HCT116 (cell line): ENCODE results near the gene FOXP1.

Source experiments
- MAX ChIP-seq: IDR thresholded peaks from 2 replicates; pipeline ENCODE4 v1.6.1; 2012
- SRF ChIP-seq: IDR thresholded peaks from 2 replicates; pipeline ENCODE4 v1.6.1; 2012; ENCODE audit warnings: low read depth

GRCh38 chr3:71028184-71028583, 555.3 kb downstream of the FOXP1 start:
- no peak for TF ChIP-seq MAX
- TF ChIP-seq SRF = no peak
